GM12892 (cell line): ENCODE measurements around the gene TECPR1.

ENCODE experiments used
- POLR2A ChIP-seq: IDR thresholded peaks from 2 replicates; pipeline ENCODE4 v1.6.1; 2011; ENCODE audit warnings: low read depth, low read length, control low read depth
- POLR2AphosphoS5 ChIP-seq: IDR thresholded peaks from 2 replicates; pipeline ENCODE4 v1.6.1; 2011; ENCODE audit warnings: low read depth, low read length, control low read depth

GRCh38 chr7:98189559-98189958 is 62.5 kb downstream of the TECPR1 start:
- no peak for TF ChIP-seq POLR2A
- no peak for TF ChIP-seq POLR2AphosphoS5
